NT2/D1 (cell line): ENCODE results near the gene MYO1E.

Experiments
- SUZ12 ChIP-seq: IDR thresholded peaks from 2 replicates; pipeline ENCODE4 v1.6.1; 2011; ENCODE audit not compliant: insufficient read length, insufficient read depth; ENCODE audit errors: extremely low read depth
- YY1 ChIP-seq: IDR thresholded peaks from 2 replicates; pipeline ENCODE4 v1.6.1; 2011; ENCODE audit not compliant: insufficient read length, insufficient read depth
- ZNF274 ChIP-seq: IDR thresholded peaks from 2 replicates; pipeline ENCODE4 v1.6.1; 2011; ENCODE audit warnings: mild to moderate bottlenecking, low read depth, low read length

GRCh38 chr15:59230531-59231055, 142.1 kb downstream of the MYO1E start:
- TF ChIP-seq ZNF274 (no peak), YY1 (no peak), SUZ12 (no peak)
